Kidney tubule cell (primary cell): ENCODE measurements around the gene BLID.
A peak's percentile ranks its signal among the peaks of the same experiment; 100 is the strongest.

ENCODE experiments used
- DNase-seq: peaks from one replicate; pipeline ENCODE4 v3.0.0-alpha.2; 2018; ENCODE audit warnings: low spot score

Gene BLID

DNA sequence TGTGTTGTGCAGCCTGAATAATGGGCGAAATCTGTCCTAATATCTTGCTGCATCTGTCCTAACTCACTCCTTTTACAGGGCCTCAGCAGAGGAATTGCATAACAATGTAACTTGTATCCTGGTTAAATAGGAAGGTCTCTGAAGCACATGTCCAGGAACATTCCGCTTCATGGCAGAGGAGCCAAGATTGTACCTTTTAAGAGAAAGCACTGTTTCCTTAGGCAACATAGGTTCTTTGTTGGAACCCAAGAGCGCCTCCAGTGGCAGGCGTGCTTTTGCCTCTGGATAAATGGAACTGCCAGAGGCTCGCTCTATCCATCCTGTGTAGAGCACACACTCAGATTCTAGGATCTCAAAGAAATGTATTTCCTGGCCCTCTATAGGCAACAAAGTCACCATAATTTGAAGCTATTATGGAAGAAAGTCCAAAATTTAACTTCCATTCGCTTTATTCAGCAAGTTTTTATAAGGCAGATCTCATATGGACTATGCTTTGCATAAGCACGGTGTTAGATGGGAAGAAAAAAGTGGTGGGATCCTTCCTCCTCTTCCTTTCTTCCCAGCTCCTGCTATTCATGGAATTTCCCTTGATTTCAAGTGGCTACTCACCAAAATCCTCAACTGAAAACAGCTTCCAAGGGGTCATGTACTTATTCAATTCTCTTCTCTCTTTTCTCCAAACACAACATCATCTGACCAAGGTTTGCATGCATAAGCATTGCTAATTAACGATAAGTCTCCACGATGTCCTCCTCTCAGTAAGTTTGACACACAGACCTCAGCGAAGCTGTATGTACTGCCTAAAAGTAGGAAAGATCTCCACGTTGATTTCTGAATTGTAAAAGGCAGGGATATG is at the start of gene BLID:
Gene BLID, minus strand, starts transcription at position 692 of the 856 bp plus-strand sequence. Its CDS starts 293 bp downstream, at position 399.
- DNase-seq: peak; percentile 13

DNA sequence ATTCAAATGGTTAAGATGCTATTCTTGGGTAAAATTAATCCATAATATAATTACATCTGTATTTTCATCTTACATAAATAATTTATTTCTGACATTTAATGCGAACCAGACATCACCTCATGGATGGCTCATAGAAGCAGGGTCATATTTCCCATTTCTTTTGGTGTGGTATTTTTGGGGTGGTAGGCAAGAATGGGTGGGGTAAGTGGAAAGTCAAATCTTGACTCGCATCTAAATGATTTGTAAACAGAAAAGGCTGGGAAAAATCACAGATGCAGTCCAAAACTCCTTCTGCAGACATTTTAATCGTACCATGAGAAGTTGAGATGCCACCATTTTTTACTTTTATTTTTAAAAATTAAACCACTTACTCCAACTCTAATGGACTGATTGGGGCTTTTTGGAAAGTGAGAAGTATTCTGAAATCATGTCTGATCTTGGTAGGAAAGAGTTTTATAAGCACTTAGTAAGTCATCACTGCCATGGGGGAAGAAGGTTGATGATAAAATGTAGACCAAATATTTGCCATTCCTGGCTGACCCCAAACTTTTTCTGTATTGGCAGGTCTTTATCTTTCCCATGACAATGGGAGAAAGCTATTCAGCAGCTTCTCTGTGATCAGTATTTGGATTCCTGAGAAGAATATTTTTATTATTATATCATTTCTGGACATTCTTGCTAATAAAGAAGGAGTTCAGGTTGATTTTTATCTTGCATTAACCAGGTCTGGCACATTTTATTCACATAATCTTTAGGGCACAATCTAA is 47.2 kb upstream of the BLID start:
- DNase-seq: peak; percentile 32

- DNase-seq: no peak
These were observed 46.1 kb upstream of the BLID start for GRCh38 chr11:122162095-122162494.

- no peak for DNase-seq
These were observed 45.0 kb upstream of the BLID start for GRCh38 chr11:122160841-122161590.

- DNase-seq: no peak
These were observed 43.8 kb upstream of the BLID start for GRCh38 chr11:122159861-122160260.

GRCh38 chr11:122159173-122159721 is 43.2 kb upstream of the BLID start:
- DNase-seq: no peak

- DNase-seq: no peak
These were observed 42.2 kb upstream of the BLID start for GRCh38 chr11:122158171-122158570.

GRCh38 chr11:122157653-122158161 is 41.7 kb upstream of the BLID start:
- no peak for DNase-seq

- no peak for DNase-seq
These were observed 40.9 kb upstream of the BLID start for GRCh38 chr11:122156940-122157382.

- no peak for DNase-seq
These were observed 39.9 kb upstream of the BLID start for GRCh38 chr11:122155765-122156527.

DNA sequence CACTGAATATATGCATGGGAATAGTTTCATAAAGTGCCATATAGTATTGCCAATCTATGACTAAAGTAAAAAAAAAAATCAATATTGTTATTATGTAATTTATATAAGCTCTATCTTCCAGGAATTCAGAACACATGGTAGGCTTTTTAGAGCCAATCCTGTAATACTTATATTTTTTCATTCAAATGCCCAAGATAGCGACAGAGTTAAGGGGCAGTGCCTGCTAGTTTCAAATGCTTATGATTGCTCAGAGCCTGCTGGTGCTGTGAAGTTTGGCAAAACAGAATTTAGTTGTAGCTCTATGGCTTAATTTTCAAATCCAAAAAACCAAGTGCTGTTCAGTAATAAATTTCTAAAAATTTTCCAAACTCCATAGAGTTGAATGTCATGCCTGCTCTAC is 39.0 kb upstream of the BLID start:
- DNase-seq: no peak

- DNase-seq: no peak
These were observed 38.2 kb upstream of the BLID start for GRCh38 chr11:122154227-122154626.

- DNase-seq: no peak
These were observed 37.7 kb upstream of the BLID start for GRCh38 chr11:122153746-122154145.

DNA sequence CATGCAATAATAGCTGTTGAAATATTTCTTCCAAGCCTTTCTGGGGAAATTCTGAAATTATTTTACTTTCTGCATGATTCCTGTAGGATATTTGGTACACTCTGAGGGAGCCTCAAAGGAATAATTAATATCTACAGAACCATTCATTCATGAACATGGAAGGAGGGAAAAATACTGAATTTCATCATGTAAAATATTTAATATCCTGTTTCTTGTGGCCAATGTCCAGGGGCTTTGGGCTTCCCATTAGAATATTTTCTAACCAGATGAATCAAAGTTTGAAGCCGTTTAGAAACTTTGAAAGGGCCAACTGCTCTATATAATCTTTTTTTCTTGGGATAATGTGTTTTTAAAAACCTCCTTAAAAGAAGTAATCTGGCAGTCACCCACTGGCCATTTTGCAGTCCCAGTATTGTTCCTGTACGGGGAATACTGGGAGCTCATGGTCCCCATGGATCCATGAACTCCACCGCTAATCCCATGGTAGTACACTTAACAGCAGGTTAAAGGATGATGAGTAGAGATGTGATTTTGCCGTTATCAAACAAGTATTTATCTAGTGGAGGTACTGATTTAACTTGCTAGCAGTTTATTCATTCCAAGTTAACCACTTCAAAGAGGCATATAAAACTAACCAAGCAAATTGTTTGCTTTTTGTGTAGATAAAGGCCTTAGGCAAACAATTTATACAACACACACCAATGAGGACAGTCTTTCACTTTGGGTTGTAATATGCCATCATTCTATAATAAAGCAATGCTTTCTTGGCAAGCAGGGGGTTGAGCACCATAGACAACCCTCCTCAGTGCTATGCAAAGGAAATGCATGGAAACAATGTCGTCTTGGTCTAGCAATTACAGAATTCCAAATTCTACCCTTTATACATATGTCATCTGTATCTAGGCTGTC is 34.5 kb upstream of the BLID start:
- DNase-seq: no peak

- DNase-seq: no peak
These were observed 33.2 kb upstream of the BLID start for GRCh38 chr11:122149202-122149601.

DNA sequence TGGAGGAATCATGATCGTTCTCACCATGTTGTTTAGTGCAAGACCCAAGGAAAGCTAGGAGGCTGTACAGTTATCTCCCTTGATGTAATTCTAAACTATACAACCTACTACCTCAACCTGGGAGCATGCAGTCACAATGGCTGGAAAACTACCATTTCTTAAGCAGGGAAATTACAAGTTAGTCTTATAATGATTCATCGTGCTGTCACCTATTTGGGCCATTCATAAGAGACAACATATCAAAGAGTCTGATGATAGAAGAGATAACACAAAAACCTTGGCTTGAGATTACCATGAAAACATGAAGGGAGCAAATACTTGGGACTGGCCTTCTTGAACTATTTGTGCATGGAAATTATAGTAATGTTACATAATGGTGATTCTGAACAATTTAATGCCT is 30.5 kb upstream of the BLID start:
- peak; percentile 49 for DNase-seq

- peak; percentile 6 for DNase-seq
These were observed 29.8 kb upstream of the BLID start for GRCh38 chr11:122145715-122146274.

GRCh38 chr11:122144752-122145151 is 28.7 kb upstream of the BLID start:
- DNase-seq: no peak

DNA sequence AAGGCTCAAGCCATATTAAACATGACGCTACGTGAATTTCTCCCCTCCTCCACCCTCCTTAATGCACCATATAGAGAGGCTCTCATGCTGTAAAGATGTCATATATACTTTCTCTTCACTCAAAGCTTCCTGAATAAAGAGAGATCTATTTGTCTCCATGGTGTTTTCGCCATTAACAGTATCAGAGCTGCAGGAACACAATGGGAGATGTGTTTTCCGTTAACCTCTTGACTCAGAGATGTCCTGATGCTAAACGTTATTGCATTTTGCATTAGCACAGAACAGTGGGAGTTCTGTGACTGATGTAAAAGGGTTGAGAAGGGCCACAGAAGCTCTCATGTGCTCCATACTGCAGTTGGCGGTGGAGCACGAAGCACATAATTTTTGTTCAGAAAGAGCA is 25.7 kb upstream of the BLID start:
- no peak for DNase-seq

DNA sequence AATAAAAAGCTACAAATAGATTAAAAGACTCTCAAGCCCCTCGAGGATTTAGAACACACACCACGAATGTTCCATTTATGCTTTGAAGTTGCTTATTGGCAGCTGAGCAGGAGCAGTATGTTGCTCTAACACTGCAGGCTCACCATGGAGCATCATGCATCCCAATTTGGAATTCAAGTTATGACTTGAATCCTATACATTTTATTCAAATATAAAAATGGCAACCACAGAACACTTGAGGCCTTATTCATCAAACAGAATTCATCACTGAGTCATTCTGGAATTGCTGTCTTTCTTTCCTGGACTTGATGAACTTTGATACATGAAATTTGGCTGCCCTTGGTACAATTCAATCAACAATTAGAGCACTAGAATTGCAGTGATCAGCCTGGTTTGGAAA is 24.5 kb upstream of the BLID start:
- peak; percentile 66 for DNase-seq
